Smooth muscle cell (in vitro differentiated cells): Measurements from ENCODE around the gene ANKRD36C. TPM values are rescaled to one million over a fixed set of nuclear protein-coding genes. Genes with fewer than 3 reads are reported as not detected.
"Not testable (repeated sequence)": the region's sequence is repeated elsewhere in the genome, so short reads cannot be mapped to it uniquely, and the experiment has no call there.

Experiments used
- DNase-seq: peaks from one replicate; lab custom pipeline; 2025; ENCODE audit not compliant: unreplicated experiment; lab: John Stamatoyannopoulos, UW
- H2AFZ ChIP-seq: fragments of 200-600 bp; sonication (generic); 2 replicates; pipeline ENCODE4 v1.6.0; 2016; ENCODE audit warnings: antibody characterized with exemption, low read depth, mild to moderate bottlenecking
- H3F3A ChIP-seq: fragments of 200-600 bp; sonication (generic); 2 replicates; pipeline ENCODE4 v1.6.0; 2017; ENCODE audit warnings: antibody characterized with exemption, low read depth
- H3K27ac ChIP-seq: fragments of 200-600 bp; sonication (generic); 2 replicates; pipeline ENCODE4 v1.5.1; 2016; ENCODE audit warnings: low read depth, mild to moderate bottlenecking
- H3K27me3 ChIP-seq: fragments of 200-600 bp; sonication (generic); 2 replicates; pipeline ENCODE4 v1.6.1; 2016; ENCODE audit warnings: low read depth, mild to moderate bottlenecking
- H3K36me3 ChIP-seq: fragments of 200-600 bp; sonication (generic); 2 replicates; pipeline ENCODE4 v1.5.1; 2016; ENCODE audit warnings: low read depth
- H3K4me1 ChIP-seq: fragments of 200-600 bp; sonication (generic); 2 replicates; pipeline ENCODE4 v1.5.1; 2016; ENCODE audit warnings: low read depth
- H3K4me2 ChIP-seq: fragments of 200-600 bp; sonication (generic); 2 replicates; pipeline ENCODE4 v1.6.0; 2016; ENCODE audit warnings: mild to moderate bottlenecking
- H3K4me3 ChIP-seq: fragments of 200-600 bp; sonication (generic); 2 replicates; pipeline ENCODE4 v1.5.1; 2016; ENCODE audit warnings: mild to moderate bottlenecking
- H3K79me2 ChIP-seq: fragments of 200-600 bp; sonication (generic); 2 replicates; pipeline ENCODE4 v1.6.0; 2016; ENCODE audit warnings: low read depth, mild to moderate bottlenecking
- H3K9ac ChIP-seq: fragments of 200-600 bp; sonication (generic); 2 replicates; pipeline ENCODE4 v1.6.0; 2016; ENCODE audit warnings: low read depth
- H3K9me3 ChIP-seq: fragments of 200-600 bp; sonication (generic); replicated peaks from 2 replicates; pipeline ENCODE4 v1.5.1; 2016; ENCODE audit warnings: low read depth
- H4K20me1 ChIP-seq: fragments of 200-600 bp; sonication (generic); 2 replicates; pipeline ENCODE4 v1.6.0; 2016; ENCODE audit warnings: low read depth
- CTCF ChIP-seq: fragments of 200-600 bp; sonication (generic); IDR thresholded peaks from 2 replicates; pipeline ENCODE4 v1.5.1; 2017; ENCODE audit warnings: borderline replicate concordance, mild to moderate bottlenecking, antibody characterized with exemption; ENCODE audit not compliant: insufficient read depth, poor library complexity, severe bottlenecking
- WGBS: methylation state at CpG from one replicate; pipeline ENCODE4 v1.1.7; 2016; ENCODE audit warnings: low lambda C conversion rate; 5-methylcytosine and 5-hydroxymethylcytosine counted together
- polyA plus RNA-seq: library from polyadenylated mRNA; unstranded; fragments of >200 nt; fragmentation: Nextera tagmentation; extraction: Ambion mirVana; gene quantifications from 2 replicates; pipeline ENCODE4 v1.2.1, GENCODE V29; 2016
- total RNA-seq: library from RNA; depleted of rRNA; stranded (reverse); fragments of >200 nt; gene quantifications from 2 replicates; pipeline ENCODE4 v1.2.3, GENCODE V29; 2014

Gene ANKRD36C
- total and polyA plus RNA-seq, 2 experiments from 2014 or later: 17.8 to 43.1 TPM

- H3K9me3 ChIP-seq, DNase-seq, H3K4me2 ChIP-seq, H3K27me3 ChIP-seq, H3K4me3 ChIP-seq, H4K20me1 ChIP-seq, H3F3A ChIP-seq, H3K79me2 ChIP-seq, H3K4me1 ChIP-seq, H2AFZ ChIP-seq, H3K27ac ChIP-seq, H3K36me3 ChIP-seq, H3K9ac ChIP-seq: not testable (repeated sequence)
- 92% methylated on average over 5 of the region's 5 CpGs for WGBS
Observed at GRCh38 chr2:96006248-96006647, 14.6 kb upstream of the ANKRD36C start.

- H3F3A ChIP-seq, H4K20me1 ChIP-seq, DNase-seq, H3K36me3 ChIP-seq, H3K4me1 ChIP-seq, H3K79me2 ChIP-seq, H3K9me3 ChIP-seq: not testable (repeated sequence)
- peak overlapping the region; percentile 74 for H3K4me3 ChIP-seq
- peak overlapping the region; percentile 35 for H3K9ac ChIP-seq
- 5% methylated on average over 29 of the region's 34 CpGs for WGBS
- peak; percentile 79 for TF ChIP-seq CTCF
- H3K27me3 ChIP-seq: peaks cover 16% of the 10 kb centered on the region
- peak overlapping the region; percentile 99 for H3K4me2 ChIP-seq
- peak overlapping the region; percentile 99 for H2AFZ ChIP-seq
- H3K27ac ChIP-seq: peak overlapping the region; percentile 69
Observed at GRCh38 chr2:95992520-95993272, 1.1 kb upstream of the ANKRD36C start.

GRCh38 chr2:95992102-95992501, 478 bp upstream of the ANKRD36C start:
- WGBS: no CpG with 5 or more reads among the region's 39 CpGs

GRCh38 chr2:95990884-95991283, 740 bp downstream of the ANKRD36C start:
- H3K9ac ChIP-seq, H3K27ac ChIP-seq, H4K20me1 ChIP-seq, H2AFZ ChIP-seq, H3K9me3 ChIP-seq, H3F3A ChIP-seq, DNase-seq, H3K4me1 ChIP-seq, H3K79me2 ChIP-seq, H3K36me3 ChIP-seq: not testable (repeated sequence)
- WGBS: 36% methylated on average over 1 of the region's 6 CpGs
- Histone ChIP-seq H3K4me2 (peak overlapping the region; percentile 64), H3K27me3 (peaks cover 14% of the 10 kb centered on the region), H3K4me3 (peak overlapping the region; percentile 41)

More at GRCh38 chr2:95992102-95992501, 478 bp upstream of the ANKRD36C start:
- H3K9me3 ChIP-seq, H3F3A ChIP-seq, H3K9ac ChIP-seq, H3K79me2 ChIP-seq, DNase-seq, H3K4me1 ChIP-seq, H4K20me1 ChIP-seq, H3K27ac ChIP-seq, H3K36me3 ChIP-seq: not testable (repeated sequence)
- Histone ChIP-seq H3K27me3 (peaks cover 16% of the 10 kb centered on the region), H3K4me2 (peak overlapping the region; percentile 99), H3K4me3 (peak overlapping the region; percentile 74), H2AFZ (peak overlapping the region; percentile 99)

GRCh38 chr2:95951662-95952061, 40.0 kb downstream of the ANKRD36C start:
- not testable (repeated sequence) for DNase-seq

GRCh38 chr2:95948039-95948438, 43.6 kb downstream of the ANKRD36C start:
- not testable (repeated sequence) for H3K9me3 ChIP-seq, H3K4me2 ChIP-seq, H3K27me3 ChIP-seq, H3K4me1 ChIP-seq, H3K79me2 ChIP-seq, H3K9ac ChIP-seq, H3K4me3 ChIP-seq, H3K27ac ChIP-seq, H3K36me3 ChIP-seq, DNase-seq, H3F3A ChIP-seq, H4K20me1 ChIP-seq, H2AFZ ChIP-seq
- WGBS: 53% methylated on average over 1 of the region's 1 CpG

More at GRCh38 chr2:95951662-95952061, 40.0 kb downstream of the ANKRD36C start:
- H3K36me3 ChIP-seq, H3K4me1 ChIP-seq, H3K79me2 ChIP-seq, H2AFZ ChIP-seq, H3K4me2 ChIP-seq, H3K27me3 ChIP-seq, H3K9me3 ChIP-seq, H3K27ac ChIP-seq, H3F3A ChIP-seq, H3K4me3 ChIP-seq, H4K20me1 ChIP-seq, H3K9ac ChIP-seq: not testable (repeated sequence)
- 44% methylated on average over 2 of the region's 2 CpGs for WGBS

- WGBS: 82% methylated on average over 11 of the region's 11 CpGs
- not testable (repeated sequence) for H3K9ac ChIP-seq, H3K4me2 ChIP-seq, H2AFZ ChIP-seq, DNase-seq, H3K79me2 ChIP-seq, H3K36me3 ChIP-seq, H3K4me1 ChIP-seq, H4K20me1 ChIP-seq, H3K4me3 ChIP-seq, H3K27ac ChIP-seq, H3K9me3 ChIP-seq, H3F3A ChIP-seq, H3K27me3 ChIP-seq
Observed at GRCh38 chr2:95939947-95940346, 51.7 kb downstream of the ANKRD36C start.

- H3K4me3 ChIP-seq, H3K9me3 ChIP-seq, H3K27me3 ChIP-seq, H3K4me2 ChIP-seq, DNase-seq, H3K27ac ChIP-seq, H3K36me3 ChIP-seq, H4K20me1 ChIP-seq, H3K9ac ChIP-seq, H3K79me2 ChIP-seq, H3F3A ChIP-seq, H2AFZ ChIP-seq, H3K4me1 ChIP-seq: not testable (repeated sequence)
- 90% methylated on average over 3 of the region's 3 CpGs for WGBS
Observed at GRCh38 chr2:95930740-95931139, 60.9 kb downstream of the ANKRD36C start.
